Skeletal muscle satellite cell (primary cell): ENCODE data around the gene PPP1R9A.

Experiments used
- H3K27me3 ChIP-seq: 2 replicates; pipeline ENCODE4 v1.7.0; 2013; ENCODE audit warnings: low read length; ENCODE audit not compliant: control insufficient read depth, insufficient read depth
- H3K36me3 ChIP-seq: 2 replicates; pipeline ENCODE4 v1.7.0; 2013; ENCODE audit warnings: mild to moderate bottlenecking, control low read depth, low read length; ENCODE audit not compliant: insufficient read depth
- H3K4me1 ChIP-seq: 2 replicates; pipeline ENCODE4 v1.7.0; 2013; ENCODE audit warnings: low read length; ENCODE audit not compliant: control insufficient read depth, insufficient read depth
- H3K4me2 ChIP-seq: 2 replicates; pipeline ENCODE4 v1.7.0; 2013; ENCODE audit warnings: mild to moderate bottlenecking, low read length
- H3K4me3 ChIP-seq: 2 replicates; pipeline ENCODE4 v1.7.0; 2013; ENCODE audit warnings: low read length
- H3K9ac ChIP-seq: 2 replicates; pipeline ENCODE4 v1.7.0; 2013; ENCODE audit warnings: mild to moderate bottlenecking, low read depth, low read length, moderate library complexity
- H3K9me3 ChIP-seq: replicated peaks from 2 replicates; pipeline ENCODE4 v1.7.0; 2013; ENCODE audit warnings: mild to moderate bottlenecking, control low read depth, low read length

Gene PPP1R9A

GRCh38 chr7:95317546-95317945 lies 410.2 kb downstream of the PPP1R9A start:
- no peaks in the 10 kb centered on the region for H3K36me3 ChIP-seq
- H3K27me3 ChIP-seq, result no peaks in the 10 kb centered on the region
- no peaks in the 10 kb centered on the region for H3K4me1 ChIP-seq
- H3K9ac ChIP-seq, result no peak overlapping the region
- H3K9me3 ChIP-seq, result no peaks in the 10 kb centered on the region
- no peak overlapping the region for H3K4me3 ChIP-seq
- no peak overlapping the region for H3K4me2 ChIP-seq

- Histone ChIP-seq H3K36me3 (no peaks in the 10 kb centered on the region), H3K4me3 (no peak overlapping the region), H3K27me3 (no peaks in the 10 kb centered on the region), H3K4me2 (no peak overlapping the region), H3K9me3 (no peaks in the 10 kb centered on the region), H3K9ac (no peak overlapping the region), H3K4me1 (no peaks in the 10 kb centered on the region)
These were observed 410.6 kb downstream of the PPP1R9A start for GRCh38 chr7:95317966-95318365.

- Histone ChIP-seq H3K36me3 (no peaks in the 10 kb centered on the region), H3K9ac (no peak overlapping the region), H3K4me1 (no peaks in the 10 kb centered on the region), H3K9me3 (no peaks in the 10 kb centered on the region), H3K4me2 (no peak overlapping the region), H3K27me3 (no peaks in the 10 kb centered on the region), H3K4me3 (no peak overlapping the region)
These were observed 411.2 kb downstream of the PPP1R9A start for GRCh38 chr7:95318501-95319100.

GRCh38 chr7:95319570-95319969 lies 412.2 kb downstream of the PPP1R9A start:
- H3K4me2 ChIP-seq, result no peak overlapping the region
- H3K4me3 ChIP-seq, result no peak overlapping the region
- no peaks in the 10 kb centered on the region for H3K9me3 ChIP-seq
- H3K4me1 ChIP-seq, result no peaks in the 10 kb centered on the region
- H3K9ac ChIP-seq, result no peak overlapping the region
- no peaks in the 10 kb centered on the region for H3K27me3 ChIP-seq
- no peaks in the 10 kb centered on the region for H3K36me3 ChIP-seq

- Histone ChIP-seq H3K4me2 (no peak overlapping the region), H3K4me1 (no peaks in the 10 kb centered on the region), H3K9me3 (no peaks in the 10 kb centered on the region), H3K36me3 (no peaks in the 10 kb centered on the region), H3K27me3 (no peaks in the 10 kb centered on the region), H3K9ac (no peak overlapping the region), H3K4me3 (no peak overlapping the region)
These were observed 413.3 kb downstream of the PPP1R9A start for GRCh38 chr7:95320651-95321050.

- H3K4me3 ChIP-seq, result no peak overlapping the region
- no peaks in the 10 kb centered on the region for H3K36me3 ChIP-seq
- no peaks in the 10 kb centered on the region for H3K4me1 ChIP-seq
- H3K9ac ChIP-seq, result no peak overlapping the region
- no peaks in the 10 kb centered on the region for H3K9me3 ChIP-seq
- H3K4me2 ChIP-seq, result no peak overlapping the region
- H3K27me3 ChIP-seq, result no peaks in the 10 kb centered on the region
These were observed 414.3 kb downstream of the PPP1R9A start for GRCh38 chr7:95321720-95322119.

GRCh38 chr7:95322396-95322795 lies 415.0 kb downstream of the PPP1R9A start:
- Histone ChIP-seq H3K4me1 (no peaks in the 10 kb centered on the region), H3K27me3 (no peaks in the 10 kb centered on the region), H3K9me3 (no peaks in the 10 kb centered on the region), H3K9ac (no peak overlapping the region), H3K36me3 (no peaks in the 10 kb centered on the region), H3K4me3 (no peak overlapping the region), H3K4me2 (no peak overlapping the region)

- no peak overlapping the region for H3K4me2 ChIP-seq
- H3K9me3 ChIP-seq, result no peaks in the 10 kb centered on the region
- H3K9ac ChIP-seq, result no peak overlapping the region
- no peaks in the 10 kb centered on the region for H3K27me3 ChIP-seq
- no peaks in the 10 kb centered on the region for H3K36me3 ChIP-seq
- H3K4me3 ChIP-seq, result no peak overlapping the region
- H3K4me1 ChIP-seq, result no peaks in the 10 kb centered on the region
These were observed 415.5 kb downstream of the PPP1R9A start for GRCh38 chr7:95322854-95323253.

- Histone ChIP-seq H3K9me3 (no peaks in the 10 kb centered on the region), H3K4me3 (no peak overlapping the region), H3K27me3 (no peaks in the 10 kb centered on the region), H3K4me2 (no peak overlapping the region), H3K9ac (no peak overlapping the region), H3K4me1 (no peaks in the 10 kb centered on the region), H3K36me3 (no peaks in the 10 kb centered on the region)
These were observed 416.2 kb downstream of the PPP1R9A start for GRCh38 chr7:95323410-95324129.

GRCh38 chr7:95324431-95324830 lies 417.0 kb downstream of the PPP1R9A start, which contains the start of gene PON1:
TSS of gene PON1 (minus strand) at chr7:95324532. CDS start at chr7:95324475, 57 bp downstream.
- Histone ChIP-seq H3K27me3 (no peaks in the 10 kb centered on the region), H3K4me1 (no peaks in the 10 kb centered on the region), H3K4me3 (no peak within 1 kb of the TSS), H3K9ac (no peak within 1 kb of the TSS), H3K4me2 (no peak within 1 kb of the TSS), H3K9me3 (no peaks in the 10 kb centered on the region), H3K36me3 (no peaks in the 10 kb centered on the region)

- Histone ChIP-seq H3K9me3 (no peaks in the 10 kb centered on the region), H3K9ac (no peak overlapping the region)
These were observed 420.0 kb downstream of the PPP1R9A start for GRCh38 chr7:95327356-95327755.

More at GRCh38 chr7:95327356-95327755, 420.0 kb downstream of the PPP1R9A start:
- Histone ChIP-seq H3K4me2 (no peak overlapping the region), H3K4me3 (no peak overlapping the region), H3K4me1 (peaks cover 11% of the 10 kb centered on the region), H3K36me3 (no peaks in the 10 kb centered on the region), H3K27me3 (no peaks in the 10 kb centered on the region)
